GM21423 (cell line): ENCODE results near the gene FOXD4L6.
"Not testable (repeated sequence)": the region's sequence is repeated elsewhere in the genome, so short reads cannot be mapped to it uniquely, and the experiment has no call there.

ENCODE experiments used
- ATAC-seq: cut with Tn5 transposase; IDR thresholded peaks from one replicate; pipeline ENCODE4 v1.9.1; 2021; ENCODE audit warnings: mild to moderate bottlenecking, moderate library complexity; ENCODE audit not compliant: unreplicated experiment

Gene FOXD4L6

DNA sequence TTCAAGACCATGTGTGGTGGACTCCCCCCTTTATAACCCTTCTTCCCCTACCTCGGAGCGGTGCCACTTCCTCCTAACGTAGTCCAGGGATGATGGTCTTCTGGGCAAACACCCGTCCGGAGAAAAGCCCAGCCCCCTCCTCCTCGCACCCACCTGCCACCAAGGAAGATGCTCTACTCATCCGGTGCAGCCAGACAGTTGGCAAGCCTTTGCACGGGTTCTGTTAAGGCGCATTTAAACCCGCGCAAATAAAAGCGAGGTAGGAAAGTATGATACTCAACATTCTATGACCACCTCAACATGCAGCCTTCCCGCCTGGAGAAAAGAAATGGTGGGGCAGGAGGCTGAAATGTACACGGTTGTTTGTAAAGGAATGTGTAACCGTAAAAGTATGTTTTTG lies at the start of gene FOXD4L6:
FOXD4L6 (minus strand) TSS at position 101 of the 400 bp plus-strand sequence. CDS start 298 bp downstream, outside the sequence.
- not testable (repeated sequence) for ATAC-seq

GRCh38 chr9:41174994-41175393 lies 46.5 kb upstream of the FOXD4L6 start:
- ATAC-seq, result not testable (repeated sequence)

DNA sequence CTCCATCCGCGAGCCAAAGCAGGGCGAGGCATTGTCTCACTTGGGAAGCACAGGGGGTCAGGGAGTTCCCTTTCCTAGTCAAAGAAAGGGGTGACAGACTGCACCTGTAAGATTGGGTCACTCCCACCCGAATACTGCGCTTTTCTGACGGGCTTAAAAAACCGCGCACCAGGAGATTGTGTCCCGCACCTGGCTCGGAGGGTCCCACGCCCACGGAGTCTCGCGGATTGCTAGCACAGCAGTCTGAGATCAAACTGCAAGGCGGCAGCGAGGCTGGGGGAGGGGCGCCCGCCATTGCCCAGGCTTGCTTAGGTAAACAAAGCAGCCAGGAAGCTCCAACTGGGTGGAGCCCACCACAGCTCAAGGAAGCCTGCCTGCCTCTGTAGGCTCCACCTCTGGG lies 21.6 kb upstream of the FOXD4L6 start:
- ATAC-seq, result not testable (repeated sequence)

DNA sequence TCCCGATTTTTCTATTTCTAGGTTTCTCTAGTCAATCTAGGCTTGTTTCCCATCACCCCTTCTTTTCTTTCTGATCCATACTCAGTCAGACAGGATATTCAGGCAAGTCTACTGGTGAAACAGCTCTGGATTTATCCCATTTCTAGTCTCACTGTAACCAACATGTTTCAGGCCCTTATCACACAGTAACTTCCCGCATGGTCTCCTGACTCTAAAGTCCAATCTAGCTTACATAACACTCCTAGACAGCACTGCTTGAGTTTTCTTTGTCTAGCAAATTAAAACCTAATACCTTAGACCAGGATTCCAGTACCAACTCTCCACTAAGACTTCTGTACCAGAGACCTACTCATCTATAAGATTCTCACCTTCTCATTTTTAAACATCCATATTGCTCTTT lies 13.4 kb upstream of the FOXD4L6 start:
- ATAC-seq, result not testable (repeated sequence)

GRCh38 chr9:41126746-41127446 lies 1.6 kb downstream of the FOXD4L6 start:
- ATAC-seq, result not testable (repeated sequence)

DNA sequence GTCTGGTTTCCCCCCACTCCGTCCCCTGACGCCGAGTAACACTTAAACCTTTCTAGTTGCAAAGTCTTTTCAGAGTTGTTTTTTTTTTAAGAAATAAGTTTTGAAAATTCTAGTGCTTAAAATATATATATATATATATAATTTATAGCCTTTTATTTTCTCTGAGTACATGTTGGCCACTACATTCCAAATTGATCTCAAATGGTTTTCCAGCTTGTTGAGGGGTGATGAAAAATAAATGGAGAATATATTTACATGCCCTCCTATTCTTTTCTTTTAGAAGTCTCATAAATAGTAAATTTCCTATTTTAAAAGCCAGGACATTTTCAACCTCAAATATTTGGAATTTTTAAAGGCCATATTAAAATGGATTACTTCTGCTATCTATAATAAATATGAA lies 2.5 kb downstream of the FOXD4L6 start:
- ATAC-seq, result not testable (repeated sequence)

DNA sequence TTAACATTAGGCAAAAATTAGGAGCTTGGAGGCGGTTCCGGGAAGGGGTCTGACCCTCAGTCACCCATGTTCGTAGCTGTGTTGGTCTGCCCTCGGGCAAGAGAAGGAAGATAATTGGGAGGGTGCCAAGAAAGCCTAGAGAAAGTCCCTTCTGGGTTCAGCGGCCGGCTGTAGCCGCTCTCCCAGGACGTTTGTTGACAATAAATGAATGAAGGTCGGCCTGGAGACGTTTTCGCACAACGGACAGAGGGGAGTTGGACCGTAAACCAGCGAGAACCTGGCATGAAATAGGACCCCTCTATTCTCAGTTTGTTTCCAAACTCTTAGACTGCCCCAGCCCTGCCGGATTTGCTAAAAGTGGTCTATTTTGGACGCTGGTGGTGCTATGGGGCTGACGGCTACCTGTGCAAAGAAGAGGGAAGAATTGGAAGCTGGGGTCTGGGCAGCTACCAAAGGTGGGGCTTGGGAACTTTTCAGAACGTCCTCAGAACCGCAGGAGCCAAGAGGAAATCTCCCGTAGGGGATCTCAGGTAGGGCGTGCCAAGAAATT lies 3.3 kb downstream of the FOXD4L6 start:
- not testable (repeated sequence) for ATAC-seq

GRCh38 chr9:41124250-41125108 lies 4.0 kb downstream of the FOXD4L6 start:
- ATAC-seq, result not testable (repeated sequence)

- ATAC-seq, result not testable (repeated sequence)
Measured at GRCh38 chr9:41123812-41124211, 4.7 kb downstream of the FOXD4L6 start.

DNA sequence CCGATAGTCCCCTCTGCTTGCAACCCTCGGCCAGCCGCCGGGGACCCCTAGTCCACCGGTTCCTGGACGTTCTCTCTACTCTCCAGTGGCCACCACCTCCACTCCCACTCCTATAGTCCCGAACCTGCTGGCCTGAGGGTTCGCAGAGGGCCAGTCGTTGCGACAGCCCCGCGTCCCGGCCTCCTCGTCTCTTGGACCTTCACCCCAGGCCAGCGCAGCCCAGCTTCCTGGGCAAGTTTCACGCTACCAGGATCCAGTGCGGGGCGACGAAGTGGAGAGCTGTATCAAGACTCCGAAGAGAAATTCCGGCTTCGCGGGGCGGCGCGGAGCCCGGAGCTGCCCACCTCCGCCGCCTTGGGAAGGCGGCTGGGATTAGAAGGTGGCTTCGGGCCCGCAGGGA lies 5.1 kb downstream of the FOXD4L6 start:
- ATAC-seq, result not testable (repeated sequence)

- not testable (repeated sequence) for ATAC-seq
Measured at GRCh38 chr9:41120696-41121095, 7.8 kb downstream of the FOXD4L6 start.

DNA sequence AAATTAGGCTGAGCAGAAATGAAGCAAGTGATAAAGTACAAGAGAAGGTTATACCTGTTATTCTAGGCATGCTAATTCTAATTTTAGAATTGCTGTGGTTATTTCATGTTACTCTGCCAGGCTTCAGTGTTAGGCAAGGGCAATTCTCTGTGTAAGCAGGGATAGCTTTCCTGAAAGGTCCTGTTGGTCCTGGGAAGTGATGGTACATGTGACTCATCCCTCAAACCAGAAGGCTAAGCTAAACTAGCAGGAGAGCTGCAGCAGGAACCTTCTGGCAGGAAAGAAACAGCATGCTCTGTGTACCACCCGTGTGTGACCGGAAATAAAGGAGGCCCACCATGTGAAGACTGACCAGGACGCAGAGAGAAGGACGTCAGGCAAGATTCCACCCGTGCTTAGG lies 8.8 kb downstream of the FOXD4L6 start:
- not testable (repeated sequence) for ATAC-seq

GRCh38 chr9:41119311-41119710 lies 9.2 kb downstream of the FOXD4L6 start:
- ATAC-seq, result not testable (repeated sequence)

DNA sequence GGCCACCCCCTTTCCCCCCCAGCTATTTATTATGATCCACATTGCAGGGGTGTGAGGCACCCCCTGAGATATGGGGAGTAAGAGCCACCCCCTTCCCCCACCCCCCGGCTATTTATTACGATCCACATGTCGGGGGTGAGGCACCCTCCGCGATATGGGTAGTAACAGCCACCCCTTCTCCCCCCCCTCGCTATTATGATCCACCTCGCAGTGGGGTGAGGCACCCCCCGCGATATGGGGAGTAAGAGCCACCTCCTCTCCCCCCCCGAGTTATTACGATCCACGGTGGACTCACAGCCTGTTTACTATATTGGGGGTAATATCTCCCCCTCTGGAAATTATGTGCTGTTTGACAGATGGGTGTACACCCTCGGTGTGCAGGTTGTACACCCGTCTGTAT lies 15.1 kb downstream of the FOXD4L6 start:
- ATAC-seq, result not testable (repeated sequence)

DNA sequence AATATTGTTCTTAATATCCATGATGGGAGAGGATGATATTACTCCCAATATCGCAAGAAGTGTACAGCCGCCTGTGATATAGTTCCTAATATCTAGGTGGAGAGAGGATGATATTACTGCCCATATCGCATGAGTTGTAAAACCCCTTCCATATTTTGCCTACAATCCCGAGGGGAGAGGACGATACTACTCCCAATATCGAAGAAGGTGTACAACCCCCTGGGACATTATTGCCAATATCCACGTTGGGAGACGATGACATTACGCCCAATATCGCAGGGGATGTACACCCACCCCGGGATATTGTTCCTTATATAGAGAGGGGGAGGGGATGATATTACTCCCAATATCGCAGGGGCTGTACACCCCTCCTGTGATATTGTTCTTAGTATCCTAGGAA lies 17.1 kb downstream of the FOXD4L6 start:
- not testable (repeated sequence) for ATAC-seq

GRCh38 chr9:41110913-41111312 lies 17.6 kb downstream of the FOXD4L6 start:
- not testable (repeated sequence) for ATAC-seq

GRCh38 chr9:41109253-41109652 lies 19.2 kb downstream of the FOXD4L6 start:
- not testable (repeated sequence) for ATAC-seq

GRCh38 chr9:41108816-41109215 lies 19.7 kb downstream of the FOXD4L6 start:
- ATAC-seq, result not testable (repeated sequence)

- ATAC-seq, result not testable (repeated sequence)
Measured at GRCh38 chr9:41106472-41107116, 21.9 kb downstream of the FOXD4L6 start.

GRCh38 chr9:41105557-41106253 lies 22.8 kb downstream of the FOXD4L6 start:
- ATAC-seq, result not testable (repeated sequence)
